Epidermal melanocyte (primary cell): ENCODE results near the gene ZBTB38.

Source experiments
- DNase-seq: peaks from one replicate; pipeline ENCODE4 v3.0.0; 2011; ENCODE audit warnings: low spot score; ENCODE audit not compliant: insufficient read length

Gene ZBTB38

GRCh38 chr3:141336672-141337522, 31.4 kb upstream of the ZBTB38 start:
- DNase-seq: no peak

DNA sequence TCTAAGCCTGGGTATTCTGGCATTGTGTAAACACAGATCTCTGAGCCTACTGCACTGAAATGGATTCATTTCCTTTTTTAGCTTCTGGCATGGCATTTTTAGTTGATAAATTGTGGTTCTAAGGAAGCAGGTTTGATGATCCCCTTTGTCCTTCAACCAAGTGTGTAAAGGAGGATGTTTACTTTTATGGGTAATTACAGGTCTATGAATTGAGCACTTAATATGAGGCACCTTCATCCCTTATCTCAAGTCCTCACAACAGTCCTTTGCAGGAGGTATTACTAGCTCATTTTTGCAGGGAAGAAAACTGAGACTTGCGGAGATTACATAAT, 30.8 kb upstream of the ZBTB38 start:
- no peak for DNase-seq

- no peak for DNase-seq
Observed at GRCh38 chr3:141337991-141338390, 30.3 kb upstream of the ZBTB38 start.

DNA sequence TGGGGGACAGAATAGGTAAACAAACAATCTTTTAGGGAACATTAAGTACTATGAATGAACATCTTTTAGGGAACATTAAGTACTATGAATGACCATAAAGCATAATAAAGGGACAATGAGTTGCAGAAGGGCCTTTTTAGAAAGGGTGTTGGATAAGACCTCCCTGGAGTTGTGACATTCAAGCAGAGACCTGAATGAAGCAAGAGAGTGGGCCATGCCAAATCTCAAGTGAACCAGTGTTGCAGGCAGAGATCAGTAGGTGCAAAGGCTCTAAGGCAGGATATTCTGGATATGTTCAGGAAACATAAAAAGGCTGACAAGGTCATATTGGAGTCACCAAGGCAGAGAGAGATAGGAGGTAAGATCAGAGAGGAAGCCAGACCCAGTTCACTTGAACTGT, 29.4 kb upstream of the ZBTB38 start:
- DNase-seq: no peak

DNA sequence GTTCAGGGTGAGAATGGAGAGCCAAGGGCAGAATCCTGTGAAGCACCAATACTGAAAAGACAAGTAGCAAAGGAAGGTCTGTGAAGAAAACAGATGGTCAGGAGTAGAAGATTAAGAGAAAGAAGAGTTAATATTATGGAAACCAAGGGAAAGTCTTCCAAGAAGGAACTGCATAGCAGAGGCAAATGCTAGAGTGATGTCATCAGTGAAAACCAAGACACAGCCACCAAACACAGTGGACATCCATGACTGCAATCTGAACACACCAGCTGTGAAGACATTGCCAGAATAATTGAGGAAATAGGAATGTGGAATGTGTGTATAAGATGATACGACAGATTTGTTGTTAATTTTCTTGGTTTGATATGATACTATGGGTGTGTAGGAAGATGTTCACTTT, 26.8 kb upstream of the ZBTB38 start:
- DNase-seq: no peak

DNA sequence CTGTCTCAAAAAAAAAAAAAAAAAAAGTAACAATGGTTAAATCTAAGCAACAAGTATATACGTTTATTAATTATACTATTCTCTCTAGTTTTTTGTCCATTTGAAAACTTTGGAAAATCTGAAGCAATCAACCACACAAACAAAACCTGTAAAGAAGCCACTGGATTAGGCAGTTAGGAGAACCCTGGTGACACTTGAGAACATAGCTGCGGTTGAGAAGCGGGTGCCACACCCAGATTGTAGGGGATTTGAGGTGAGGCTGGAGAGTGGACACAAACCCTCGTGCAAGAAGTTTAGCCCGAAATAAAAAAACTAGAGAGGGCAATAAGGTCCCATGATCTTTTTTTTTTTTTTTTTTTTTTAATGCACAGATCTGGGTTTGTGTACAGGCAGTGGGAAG, 25.9 kb upstream of the ZBTB38 start:
- no peak for DNase-seq

GRCh38 chr3:141343077-141343476, 25.2 kb upstream of the ZBTB38 start:
- DNase-seq: no peak

- no peak for DNase-seq
Observed at GRCh38 chr3:141343865-141344271, 24.4 kb upstream of the ZBTB38 start.

DNA sequence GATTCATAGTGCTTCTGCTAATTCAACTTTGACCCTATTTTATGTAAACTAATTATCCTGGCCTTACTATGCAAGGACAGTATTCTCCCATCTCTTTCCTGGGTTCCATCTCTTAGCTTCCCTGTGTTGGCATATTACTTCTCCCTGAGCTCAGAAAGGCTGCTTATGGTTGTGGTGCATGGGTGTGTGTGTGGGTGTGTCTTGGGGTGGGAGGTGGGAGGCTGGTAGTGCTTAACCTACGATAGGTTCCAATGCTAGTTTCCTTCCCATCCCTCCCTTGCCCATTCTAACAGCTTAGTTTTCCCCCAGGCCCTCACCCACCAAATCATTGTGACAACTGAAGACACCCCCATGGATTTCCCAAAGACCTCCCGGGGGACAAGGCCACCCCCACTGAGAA, 22.8 kb upstream of the ZBTB38 start:
- no peak for DNase-seq

DNA sequence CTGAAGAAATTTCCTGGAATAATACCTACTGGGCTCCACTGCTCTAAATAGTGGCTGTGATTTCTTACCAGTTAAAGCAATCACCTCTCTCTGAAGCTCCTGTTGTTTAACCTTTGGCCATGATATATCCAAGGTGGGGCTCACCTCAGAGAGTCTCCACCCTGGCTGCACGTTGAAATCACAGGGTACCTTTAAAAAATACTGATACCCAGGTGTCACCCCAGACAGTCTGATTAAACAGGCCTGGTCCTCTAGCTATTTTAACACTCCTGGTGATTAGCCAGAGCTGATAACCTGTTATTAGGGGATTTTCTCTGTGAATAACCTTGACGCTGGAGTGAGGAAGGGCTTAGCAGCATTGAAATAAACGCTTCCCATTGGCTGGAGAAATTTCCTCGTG, 22.3 kb upstream of the ZBTB38 start:
- no peak for DNase-seq

DNA sequence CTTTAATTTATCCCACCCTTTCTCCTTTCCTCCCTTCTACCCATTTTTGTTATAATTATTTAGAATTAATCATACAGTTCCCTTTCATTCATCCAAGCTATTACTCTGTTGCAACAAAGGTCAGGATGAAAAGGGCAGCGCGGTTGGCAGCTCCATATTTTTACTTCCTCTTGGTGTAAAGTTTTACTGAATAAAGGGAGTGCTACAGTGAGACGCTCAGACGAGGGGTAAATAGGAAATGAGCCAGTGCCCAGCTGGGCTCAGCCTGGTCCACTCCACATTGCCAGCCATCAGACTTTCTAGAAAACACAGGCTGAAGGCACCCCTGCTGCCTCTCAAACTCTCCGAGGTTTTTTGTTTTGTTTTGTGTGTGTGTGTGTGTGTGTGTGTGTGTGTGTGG, 21.9 kb upstream of the ZBTB38 start:
- DNase-seq: no peak

DNA sequence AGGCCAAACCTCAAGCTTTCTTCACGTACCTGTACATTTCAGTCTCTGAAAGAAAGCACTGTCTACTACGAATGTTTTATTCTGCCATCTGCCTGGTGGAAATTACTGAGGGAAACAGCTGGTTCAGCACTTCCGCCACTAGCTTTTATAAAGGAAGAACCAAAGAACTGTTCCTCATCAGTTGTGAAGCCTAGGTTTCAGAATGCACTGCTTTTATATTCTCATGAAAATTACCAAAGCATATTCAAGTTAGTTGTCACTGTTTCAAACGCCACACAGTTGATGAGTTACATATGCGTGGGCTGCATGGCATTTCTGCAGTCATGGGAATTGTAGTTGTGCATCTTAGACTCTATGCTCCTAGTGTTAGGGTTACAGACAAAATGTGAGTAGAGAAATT, 21.5 kb upstream of the ZBTB38 start:
- no peak for DNase-seq

DNA sequence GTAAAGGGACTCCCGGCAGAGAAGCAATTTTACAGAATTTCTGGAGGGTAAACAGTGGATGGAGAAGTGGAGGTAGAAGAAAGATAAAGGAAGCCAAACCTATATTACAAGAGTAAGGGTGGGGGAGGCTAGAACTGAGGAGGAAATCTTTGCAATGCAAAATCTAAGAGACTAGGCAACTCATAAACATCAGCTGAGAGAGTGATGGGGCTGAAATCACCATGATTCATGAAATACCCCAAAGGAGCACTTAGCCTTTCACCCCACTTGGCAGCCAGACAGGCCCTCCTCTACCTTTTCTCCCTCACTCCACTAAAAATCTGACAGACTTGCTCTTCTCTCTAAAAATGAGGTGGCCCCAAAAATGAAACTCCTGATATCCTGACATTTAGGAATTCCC, 19.5 kb upstream of the ZBTB38 start:
- DNase-seq: no peak

DNA sequence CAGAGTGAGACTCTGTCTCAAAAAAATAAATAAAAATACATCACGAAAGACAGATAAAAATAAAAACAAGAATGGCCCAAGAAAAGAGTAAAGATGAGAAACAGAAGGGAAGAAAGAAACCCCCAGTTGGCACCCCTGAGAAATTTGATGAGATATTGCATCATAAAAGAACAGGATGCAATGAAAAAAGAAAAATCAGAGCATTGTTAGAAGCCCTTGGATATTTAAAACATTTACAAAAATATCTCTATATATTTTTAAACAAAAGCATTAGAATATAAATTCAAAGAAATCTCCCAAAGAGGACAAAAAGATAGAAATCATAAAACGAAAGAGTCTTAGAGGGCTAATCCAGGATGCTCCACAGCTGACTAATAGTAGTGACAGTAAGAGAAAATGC, 18.6 kb upstream of the ZBTB38 start:
- DNase-seq: no peak

DNA sequence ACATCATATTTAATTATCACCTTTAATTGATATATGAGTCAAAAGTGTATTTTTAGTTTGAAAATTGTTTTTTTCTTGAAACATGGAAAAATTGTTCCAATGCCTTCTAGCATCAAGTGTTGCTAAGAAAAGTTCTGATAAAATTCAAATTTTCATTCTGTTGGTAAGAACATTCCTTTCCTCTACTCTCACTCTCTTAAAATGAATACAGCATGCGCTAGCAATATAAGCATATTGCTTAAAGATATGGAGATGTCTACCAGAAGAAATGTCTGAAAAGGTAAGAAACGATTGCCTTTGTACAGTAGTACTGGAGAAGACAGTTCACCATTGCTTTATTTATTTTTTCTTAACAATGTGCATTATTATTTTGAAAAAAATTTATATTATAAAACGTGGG, 17.6 kb upstream of the ZBTB38 start:
- no peak for DNase-seq

GRCh38 chr3:141352262-141352984, 15.9 kb upstream of the ZBTB38 start:
- no peak for DNase-seq

- DNase-seq: no peak
Observed at GRCh38 chr3:141353652-141354495, 14.4 kb upstream of the ZBTB38 start.

GRCh38 chr3:141354517-141354916, 13.8 kb upstream of the ZBTB38 start:
- DNase-seq: no peak

DNA sequence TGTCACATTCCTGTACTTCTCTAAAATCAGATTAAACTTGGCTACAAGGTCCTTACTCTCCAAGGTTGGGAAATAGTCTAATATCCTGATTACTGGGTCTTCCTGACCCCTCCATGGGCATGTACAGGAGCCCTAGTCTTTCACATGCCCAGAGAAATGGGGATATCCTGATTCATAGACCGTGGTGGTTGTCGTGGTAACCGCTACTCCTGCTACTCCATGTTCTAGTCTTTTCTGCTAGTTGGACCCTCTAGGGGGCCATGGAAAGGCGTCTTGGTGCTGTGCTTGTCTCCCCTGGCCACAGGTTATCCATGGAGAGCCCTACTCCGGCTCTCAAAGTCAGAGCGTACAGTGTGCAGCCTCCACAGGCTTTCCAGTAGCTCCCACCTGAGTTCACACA, 13.1 kb upstream of the ZBTB38 start:
- no peak for DNase-seq

DNA sequence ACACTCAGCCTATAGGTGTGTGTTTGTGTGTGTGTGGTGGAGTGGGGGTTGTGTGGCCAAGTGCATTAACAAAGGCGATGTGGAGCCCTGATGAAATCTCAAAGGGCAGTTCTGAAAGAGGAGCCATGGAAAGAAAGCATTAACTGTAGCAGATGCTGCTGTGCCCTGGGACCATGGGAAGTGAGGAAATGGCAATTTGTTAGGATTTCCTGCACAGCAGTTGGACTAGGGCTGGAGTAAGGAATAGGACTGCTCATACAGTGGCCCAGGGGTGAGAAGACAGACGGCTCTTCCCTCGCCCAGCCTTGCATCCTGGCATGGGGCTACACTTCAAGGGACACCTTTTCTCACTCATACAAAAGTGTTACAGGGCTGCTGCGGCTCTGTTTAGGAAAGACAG, 12.3 kb upstream of the ZBTB38 start:
- DNase-seq: no peak

DNA sequence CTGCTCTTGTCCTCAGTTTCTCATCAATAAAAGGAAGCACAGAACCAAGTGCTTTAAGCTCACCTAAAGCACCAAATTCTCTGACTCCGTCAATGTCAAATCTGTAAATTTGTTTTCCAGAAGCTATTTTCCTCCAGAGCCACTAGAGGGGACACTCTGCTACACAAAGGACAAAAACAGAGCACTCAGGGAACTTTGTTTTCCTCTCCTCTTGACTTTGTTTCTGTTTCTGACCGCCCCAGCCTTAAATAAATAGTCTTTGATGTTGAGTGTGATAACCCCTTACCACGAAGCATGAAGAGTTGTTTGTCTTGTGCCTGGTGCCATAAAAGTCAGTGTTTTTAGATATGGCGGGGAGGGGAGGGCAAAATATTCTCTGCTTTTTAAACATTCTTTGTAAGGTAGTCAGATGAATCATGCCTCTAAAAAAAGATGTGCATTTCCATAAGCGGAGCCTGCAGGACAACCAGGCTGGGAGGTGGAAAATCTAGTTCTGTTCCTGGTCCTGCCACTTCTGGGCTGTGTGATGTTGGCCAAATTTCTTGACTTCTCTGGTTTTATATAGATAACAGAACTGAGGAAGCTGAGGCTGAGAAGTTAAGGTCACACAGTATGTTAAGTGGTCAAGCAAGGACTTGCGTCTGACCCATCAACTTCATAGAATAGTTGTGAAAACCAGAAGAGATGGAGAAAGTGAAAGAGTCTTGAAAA, 7.3 kb upstream of the ZBTB38 start:
- peak; percentile 76 for DNase-seq

DNA sequence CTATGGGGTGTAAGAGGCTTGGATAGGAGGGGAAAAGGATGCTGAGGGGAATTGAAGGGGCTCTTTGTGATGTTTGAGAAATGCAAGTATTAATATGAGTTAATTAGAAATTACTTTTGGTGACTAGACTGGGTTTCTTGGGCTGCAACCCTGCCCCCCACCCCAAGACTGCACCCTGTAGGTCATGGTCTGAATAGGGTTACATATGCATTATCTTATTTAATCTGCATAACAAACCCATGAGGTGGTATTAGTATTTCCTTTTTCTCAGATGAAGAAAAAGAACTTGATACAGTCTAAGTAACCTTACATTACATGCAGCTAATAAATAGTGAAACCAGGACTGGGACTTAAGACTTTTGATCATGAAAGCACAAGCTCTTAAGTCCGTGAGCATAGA, 5.6 kb upstream of the ZBTB38 start:
- DNase-seq: no peak
